Neural cell (in vitro differentiated cells): ENCODE data around the gene MED27.

Source experiments
- CTCF ChIP-seq: fragments of 450-650 bp; IDR thresholded peaks from 2 replicates; pipeline ENCODE4 v1.5.1; 2014; ENCODE audit warnings: antibody characterized with exemption, mild to moderate bottlenecking, moderate library complexity; ENCODE audit not compliant: poor library complexity, severe bottlenecking
- MXI1 ChIP-seq: fragments of 450-650 bp; conservative IDR thresholded peaks from 2 replicates; pipeline ENCODE4 v1.6.1; 2014; ENCODE audit warnings: antibody characterized with exemption, mild to moderate bottlenecking; ENCODE audit not compliant: poor library complexity, severe bottlenecking
- POLR2AphosphoS5 ChIP-seq: IDR thresholded peaks from 2 replicates; pipeline ENCODE4 v1.6.1; 2012

GRCh38 chr9:131838530-131839280, 241.0 kb downstream of the MED27 start:
- TF ChIP-seq CTCF (no peak), POLR2AphosphoS5 (no peak), MXI1 (no peak)
